Ecto neural progenitor cell (in vitro differentiated cells): Measurements from ENCODE around the gene UCHL1.
"Not testable (repeated sequence)": the region's sequence is repeated elsewhere in the genome, so short reads cannot be mapped to it uniquely, and the experiment has no call there.

Source experiments
- DNase-seq: peaks from one replicate; pipeline ENCODE4 v3.0.0-alpha.2; 2018; ENCODE audit warnings: low spot score

The UCHL1 gene

DNA sequence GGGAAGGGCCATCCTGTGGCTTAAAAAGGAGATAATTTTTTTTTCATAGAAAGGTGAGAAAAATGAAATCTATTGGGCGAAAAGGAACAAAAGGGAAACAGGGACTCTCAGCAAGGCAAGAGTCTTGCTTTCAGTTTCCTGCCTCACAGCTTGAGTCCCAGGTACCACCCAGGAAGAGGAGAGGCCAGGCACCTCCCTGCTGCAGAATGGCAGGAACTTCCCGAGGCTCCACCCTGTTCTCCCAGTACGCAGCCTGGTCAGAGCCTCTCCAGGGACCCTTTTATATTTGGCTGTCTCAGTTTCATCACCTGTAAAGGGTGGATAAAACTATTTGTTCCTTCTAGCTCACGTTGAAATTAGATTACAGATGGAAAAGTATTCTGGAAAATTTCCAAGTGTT lies 33.8 kb downstream of the UCHL1 start:
- no peak for DNase-seq

GRCh38 chr4:41294445-41295062 lies 37.8 kb downstream of the UCHL1 start:
- no peak for DNase-seq

DNA sequence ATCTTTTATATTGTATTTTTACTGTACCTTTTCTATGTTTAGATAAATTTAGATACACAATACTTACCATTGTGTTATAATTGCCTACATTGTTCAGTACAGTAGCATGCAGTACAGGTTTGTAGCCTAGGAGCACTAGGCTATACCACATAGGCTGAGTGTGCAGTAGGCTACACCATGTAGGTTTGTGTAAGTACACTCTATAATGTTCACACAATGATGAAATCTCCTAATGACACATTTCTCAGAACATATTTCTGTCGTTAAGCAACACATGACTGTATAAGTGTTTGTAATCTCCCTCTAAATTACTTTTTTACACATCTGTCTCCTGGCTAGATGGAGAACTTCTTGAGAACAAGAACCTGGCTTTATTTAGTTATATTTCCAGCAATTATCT lies 40.3 kb downstream of the UCHL1 start:
- no peak for DNase-seq

DNA sequence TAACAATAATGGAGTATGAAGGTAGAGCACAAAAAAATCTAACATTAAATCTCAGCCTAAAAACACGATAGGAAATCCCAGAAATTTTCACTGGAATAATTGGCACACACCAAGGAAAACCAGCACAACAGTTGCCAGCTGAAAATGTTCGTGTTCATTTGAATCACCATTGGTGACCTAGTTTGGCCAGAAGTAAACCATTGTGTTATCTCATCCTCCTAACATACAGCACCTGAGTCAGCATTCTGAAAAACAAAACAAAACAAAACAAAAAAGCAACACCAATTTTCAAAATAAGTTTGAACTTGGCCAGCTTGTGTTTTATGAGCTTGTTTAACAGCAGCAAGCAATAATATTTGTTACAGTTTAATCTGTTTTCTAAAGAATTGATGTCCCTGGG lies 41.1 kb downstream of the UCHL1 start:
- no peak for DNase-seq

GRCh38 chr4:41299486-41299885 lies 42.8 kb downstream of the UCHL1 start:
- no peak for DNase-seq

GRCh38 chr4:41301137-41301536 lies 44.4 kb downstream of the UCHL1 start:
- DNase-seq, result no peak

DNA sequence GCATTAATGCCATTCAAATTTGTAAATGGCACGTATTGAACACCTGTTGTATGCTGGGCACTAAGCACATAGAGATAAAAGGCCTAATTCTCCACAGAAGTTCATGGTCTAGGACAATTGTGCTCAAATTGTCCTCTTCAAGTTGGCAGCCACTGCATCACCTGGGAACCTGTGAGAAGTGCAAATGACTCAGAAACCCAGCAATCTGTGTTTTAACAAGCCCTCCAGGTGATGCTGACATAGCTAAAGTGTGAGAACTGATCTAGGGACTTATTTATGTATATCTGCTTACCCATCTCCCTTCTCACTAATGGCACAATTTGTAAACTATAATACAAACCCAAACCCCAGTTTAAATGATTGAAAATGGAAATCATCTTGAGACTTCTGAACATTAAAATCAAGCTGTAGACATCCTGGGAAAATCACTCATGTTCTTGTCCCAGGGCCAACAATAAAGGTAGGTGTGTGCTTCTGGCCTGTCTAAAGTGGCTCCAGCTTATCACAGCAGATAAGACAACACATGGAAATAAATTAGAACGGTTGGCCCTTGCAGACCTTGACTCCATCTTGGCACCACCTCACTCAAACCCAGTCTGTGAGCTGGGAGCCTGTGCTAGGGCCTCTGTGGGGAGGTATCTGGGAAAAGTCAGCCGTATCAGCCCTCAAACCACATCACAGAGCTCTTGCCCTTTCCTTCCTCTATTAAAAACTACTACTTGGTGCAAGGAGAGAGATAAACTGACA lies 46.8 kb downstream of the UCHL1 start:
- DNase-seq, result no peak

DNA sequence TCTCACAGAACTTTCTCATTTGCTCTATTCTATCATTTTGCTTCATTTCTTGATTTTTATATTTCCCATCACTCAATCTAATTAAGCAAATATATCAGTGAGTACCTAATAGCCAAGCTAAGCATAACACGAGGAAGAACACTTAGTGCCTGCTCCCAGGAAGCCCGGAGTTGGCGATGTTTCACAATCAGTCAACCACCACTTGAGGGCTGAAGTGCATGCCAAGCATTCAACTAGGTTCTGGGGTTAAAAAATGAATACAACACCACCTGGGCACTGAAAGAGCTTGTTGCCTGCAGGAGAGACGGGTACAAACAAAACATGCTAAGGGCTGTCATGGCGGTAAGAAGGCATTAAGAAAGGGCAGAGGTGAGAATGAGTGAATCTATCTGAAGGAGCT lies 47.5 kb downstream of the UCHL1 start:
- DNase-seq, result no peak

DNA sequence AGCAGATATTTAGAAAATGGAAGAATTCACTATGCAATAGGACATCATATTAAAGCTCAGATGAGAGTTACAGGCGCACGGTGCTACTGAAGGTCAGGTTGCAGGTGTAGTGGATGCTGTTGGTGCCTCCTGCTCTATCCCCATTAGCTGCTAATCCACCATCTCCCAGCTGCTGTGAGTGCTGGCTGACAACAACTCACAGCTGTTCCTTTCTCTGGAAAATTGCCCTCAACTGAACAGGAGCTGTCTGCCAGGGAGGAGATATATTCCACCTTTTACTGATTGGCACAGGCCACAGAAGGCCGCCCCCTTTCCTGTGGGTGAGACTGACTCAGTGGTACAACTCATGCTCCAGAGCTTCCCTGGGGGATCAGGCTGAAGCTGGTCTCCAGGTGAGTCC lies 48.7 kb downstream of the UCHL1 start:
- no peak for DNase-seq

DNA sequence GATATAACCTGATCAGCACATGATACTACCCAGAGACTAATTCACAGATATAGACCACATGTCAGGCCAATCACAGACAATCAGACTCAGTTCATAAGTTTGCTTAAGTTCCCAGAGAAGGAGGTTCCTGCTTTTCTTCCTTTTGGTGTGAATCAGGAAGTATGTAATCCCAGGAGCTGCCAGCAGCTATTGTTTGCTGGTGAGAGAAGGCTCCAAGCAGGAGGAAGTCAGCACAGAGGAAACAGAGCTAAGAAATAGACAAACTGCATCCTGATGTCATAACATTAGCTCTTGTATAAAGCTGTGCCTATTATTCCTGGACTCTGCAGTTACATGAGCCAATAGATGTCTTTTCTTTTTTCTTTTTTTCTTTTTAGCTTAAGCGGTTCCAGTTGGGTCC lies 50.9 kb downstream of the UCHL1 start:
- DNase-seq, result no peak

GRCh38 chr4:41308398-41308797 lies 51.7 kb downstream of the UCHL1 start:
- no peak for DNase-seq

DNA sequence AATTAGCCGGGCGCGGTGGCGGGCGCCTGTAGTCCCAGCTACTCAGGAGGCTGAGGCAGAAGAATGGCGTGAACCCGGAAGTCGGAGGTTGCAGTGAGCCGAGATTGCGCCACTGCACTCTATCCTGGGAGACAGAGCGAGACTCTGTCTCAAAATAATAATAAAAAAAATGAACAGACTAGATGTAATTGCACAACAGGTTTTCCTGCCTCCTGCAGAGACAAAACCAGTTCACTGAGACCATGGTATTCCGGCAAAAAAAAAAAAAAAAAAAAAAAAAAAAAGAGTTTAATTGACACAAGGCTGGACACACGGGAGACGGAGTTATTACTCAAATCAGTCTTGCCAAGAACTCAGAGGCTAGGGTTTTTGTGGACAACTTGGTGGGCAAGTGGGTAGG lies 58.7 kb downstream of the UCHL1 start:
- DNase-seq, result not testable (repeated sequence)

DNA sequence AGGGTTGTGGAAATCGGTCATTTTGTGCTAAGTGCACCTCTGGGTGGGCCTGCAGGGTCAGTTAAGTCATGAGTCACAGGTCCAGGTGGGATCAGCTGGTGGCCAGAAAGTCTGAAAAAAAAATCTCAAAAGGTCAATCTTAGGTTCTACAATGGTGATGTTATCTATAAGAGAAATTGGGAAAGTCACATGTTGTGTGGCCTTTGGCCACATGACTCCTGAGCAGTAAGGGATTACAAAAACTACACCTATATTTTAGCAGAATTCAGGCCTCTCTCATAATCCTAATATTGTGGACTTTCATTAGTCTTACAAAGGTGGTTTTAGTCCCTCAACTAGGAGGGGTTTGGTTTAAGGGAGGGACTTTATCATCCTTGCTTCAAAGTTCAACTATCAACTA lies 59.1 kb downstream of the UCHL1 start:
- no peak for DNase-seq
